HG03045 (cell line): Measurements from ENCODE around the gene EXD2.
"Not testable (repeated sequence)": the region's sequence is repeated elsewhere in the genome, so short reads cannot be mapped to it uniquely, and the experiment has no call there.

Source experiments
- ATAC-seq: cut with Tn5 transposase; IDR thresholded peaks from one replicate; pipeline ENCODE4 v1.9.1; 2021; ENCODE audit warnings: mild to moderate bottlenecking, moderate library complexity; ENCODE audit not compliant: unreplicated experiment

The EXD2 gene

GRCh38 chr14:69190191-69190590, 1.1 kb upstream of the EXD2 start:
- no peak for ATAC-seq

GRCh38 chr14:69193721-69194120, 2.4 kb downstream of the EXD2 start:
- no peak for ATAC-seq

- ATAC-seq, result no peak
Observed at GRCh38 chr14:69199786-69200185, 8.5 kb downstream of the EXD2 start.

- no peak for ATAC-seq
Observed at GRCh38 chr14:69204753-69205152, 13.5 kb downstream of the EXD2 start.

GRCh38 chr14:69207435-69208041, 16.2 kb downstream of the EXD2 start:
- ATAC-seq, result no peak

GRCh38 chr14:69208666-69209065, 17.4 kb downstream of the EXD2 start:
- no peak for ATAC-seq

GRCh38 chr14:69214393-69214792, 23.1 kb downstream of the EXD2 start:
- ATAC-seq, result no peak

- ATAC-seq, result not testable (repeated sequence)
Observed at GRCh38 chr14:69217663-69218062, 26.4 kb downstream of the EXD2 start.

GRCh38 chr14:69224946-69225345, 33.6 kb downstream of the EXD2 start:
- no peak for ATAC-seq

- no peak for ATAC-seq
Observed at GRCh38 chr14:69226178-69226577, 34.9 kb downstream of the EXD2 start.

- no peak for ATAC-seq
Observed at GRCh38 chr14:69226736-69227135, 35.4 kb downstream of the EXD2 start.

- ATAC-seq, result no peak
Observed at GRCh38 chr14:69231486-69231885, 40.2 kb downstream of the EXD2 start.

GRCh38 chr14:69232388-69232787, 41.1 kb downstream of the EXD2 start:
- no peak for ATAC-seq

GRCh38 chr14:69234106-69234505, 42.8 kb downstream of the EXD2 start:
- no peak for ATAC-seq

- no peak for ATAC-seq
Observed at GRCh38 chr14:69235708-69236107, 44.4 kb downstream of the EXD2 start.

GRCh38 chr14:69237142-69237541, 45.8 kb downstream of the EXD2 start:
- no peak for ATAC-seq

GRCh38 chr14:69237584-69237983, 46.3 kb downstream of the EXD2 start:
- no peak for ATAC-seq

GRCh38 chr14:69238883-69239282, 47.6 kb downstream of the EXD2 start:
- ATAC-seq, result no peak

GRCh38 chr14:69240527-69241173, 49.4 kb downstream of the EXD2 start:
- no peak for ATAC-seq

- no peak for ATAC-seq
Observed at GRCh38 chr14:69241577-69241976, 50.3 kb downstream of the EXD2 start.

- no peak for ATAC-seq
Observed at GRCh38 chr14:69242311-69243224, 51.3 kb downstream of the EXD2 start.

- no peak for ATAC-seq
Observed at GRCh38 chr14:69244946-69245345, 53.6 kb downstream of the EXD2 start.
